Measurements from ENCODE around the gene SAMD8. TPM values are rescaled to one million over a fixed set of nuclear protein-coding genes. Genes with fewer than 3 reads are reported as not detected.
"Not testable (repeated sequence)": the region's sequence is repeated elsewhere in the genome, so short reads cannot be mapped to it uniquely, and the experiment has no call there.

Gene SAMD8
- total and polyA plus RNA-seq, 7 donors, result 2.1 to 37.5 (median 25.0) TPM

DNA sequence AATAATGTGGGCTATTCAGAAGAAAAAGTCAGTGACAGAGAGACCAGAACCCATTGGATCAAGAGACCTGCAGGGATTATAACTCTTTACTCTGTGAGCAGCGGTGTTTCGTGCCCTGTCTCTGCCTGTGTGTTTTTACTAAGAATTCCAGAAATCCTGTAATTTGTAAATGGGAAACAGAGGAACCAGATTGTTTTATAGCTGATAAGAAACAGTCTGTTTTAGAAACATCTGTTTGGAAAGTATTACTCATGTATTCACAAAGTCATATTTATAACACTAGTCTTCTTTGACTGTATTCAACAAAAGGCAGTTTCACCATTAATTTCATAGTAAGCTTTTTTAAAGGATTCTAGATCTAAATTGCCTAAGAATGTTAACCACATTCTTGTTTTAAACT, 69.1 kb downstream of the SAMD8 start:
- Histone ChIP-seq H3K27ac (peak overlapping the region in 3 of 4 donors; percentile 21 to 51 (median 51)), H3K36me3 (peaks cover 0 to 10% (median 0%) of the 10 kb centered on the region in 4 donors), H3K9me3 (no peaks in the 10 kb centered on the region), H3K4me3 (no peak overlapping the region), H3K27me3 (no peaks in the 10 kb centered on the region), H3K4me1 (peaks cover 0 to 18% (median 9%) of the 10 kb centered on the region in 4 donors)
- intact Hi-C loops (cut with DNase I), result no loop called here
- 83 to 92% methylated on average over 2 of the region's 2 CpGs for WGBS, 2 donors
- TF ChIP-seq POLR2AphosphoS5 (IDR thresholded peaks at IDR 0.05) (peak; percentile 18 to 58 (median 52)), POLR2A (IDR thresholded peaks at IDR 0.05) (no peak)
- DNase-seq, result no peak

DNA sequence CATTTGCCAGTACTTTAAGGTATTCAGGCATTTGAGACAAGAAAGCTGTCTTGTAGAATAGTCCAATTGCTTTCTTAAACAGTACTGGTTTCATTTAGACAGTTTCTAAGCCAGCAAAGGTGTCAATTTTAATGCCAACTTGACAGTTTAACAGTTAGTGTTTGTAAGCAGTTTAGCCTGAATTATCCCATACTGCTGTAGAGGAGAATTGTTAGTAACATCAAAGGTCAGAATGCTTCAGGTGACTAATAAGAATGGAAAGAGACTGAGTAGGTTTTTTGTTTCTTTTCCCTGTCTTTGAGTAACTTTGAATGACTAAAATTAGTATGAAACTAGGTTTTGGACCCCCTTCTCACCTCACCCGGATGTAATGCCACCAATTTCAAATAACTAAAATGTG, 69.6 kb downstream of the SAMD8 start:
- no peaks in the 10 kb centered on the region for H3K9me3 ChIP-seq
- peaks cover 0 to 7% (median 0%) of the 10 kb centered on the region in 4 donors for H3K36me3 ChIP-seq
- 27 to 69% methylated on average over 1 of the region's 1 CpG for WGBS, 2 donors
- peak overlapping the region in 2 of 4 donors; percentile 22 to 51 for H3K27ac ChIP-seq
- H3K27me3 ChIP-seq, result no peaks in the 10 kb centered on the region
- no peak for TF ChIP-seq POLR2A (IDR thresholded peaks at IDR 0.05)
- TF ChIP-seq, protein P1, sequence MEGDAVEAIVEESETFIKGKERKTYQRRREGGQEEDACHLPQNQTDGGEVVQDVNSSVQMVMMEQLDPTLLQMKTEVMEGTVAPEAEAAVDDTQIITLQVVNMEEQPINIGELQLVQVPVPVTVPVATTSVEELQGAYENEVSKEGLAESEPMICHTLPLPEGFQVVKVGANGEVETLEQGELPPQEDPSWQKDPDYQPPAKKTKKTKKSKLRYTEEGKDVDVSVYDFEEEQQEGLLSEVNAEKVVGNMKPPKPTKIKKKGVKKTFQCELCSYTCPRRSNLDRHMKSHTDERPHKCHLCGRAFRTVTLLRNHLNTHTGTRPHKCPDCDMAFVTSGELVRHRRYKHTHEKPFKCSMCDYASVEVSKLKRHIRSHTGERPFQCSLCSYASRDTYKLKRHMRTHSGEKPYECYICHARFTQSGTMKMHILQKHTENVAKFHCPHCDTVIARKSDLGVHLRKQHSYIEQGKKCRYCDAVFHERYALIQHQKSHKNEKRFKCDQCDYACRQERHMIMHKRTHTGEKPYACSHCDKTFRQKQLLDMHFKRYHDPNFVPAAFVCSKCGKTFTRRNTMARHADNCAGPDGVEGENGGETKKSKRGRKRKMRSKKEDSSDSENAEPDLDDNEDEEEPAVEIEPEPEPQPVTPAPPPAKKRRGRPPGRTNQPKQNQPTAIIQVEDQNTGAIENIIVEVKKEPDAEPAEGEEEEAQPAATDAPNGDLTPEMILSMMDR (IDR thresholded peaks at IDR 0.05), result no peak
- TF ChIP-seq EP300 (IDR thresholded peaks at IDR 0.05), result no peak
- no peak for TF ChIP-seq POLR2AphosphoS5 (IDR thresholded peaks at IDR 0.05)
- H3K4me1 ChIP-seq, result peaks cover 0 to 18% (median 9%) of the 10 kb centered on the region in 4 donors
- no peak overlapping the region for H3K4me3 ChIP-seq
- no peak for DNase-seq
- intact Hi-C loops (cut with DNase I), result no loop called here

DNA sequence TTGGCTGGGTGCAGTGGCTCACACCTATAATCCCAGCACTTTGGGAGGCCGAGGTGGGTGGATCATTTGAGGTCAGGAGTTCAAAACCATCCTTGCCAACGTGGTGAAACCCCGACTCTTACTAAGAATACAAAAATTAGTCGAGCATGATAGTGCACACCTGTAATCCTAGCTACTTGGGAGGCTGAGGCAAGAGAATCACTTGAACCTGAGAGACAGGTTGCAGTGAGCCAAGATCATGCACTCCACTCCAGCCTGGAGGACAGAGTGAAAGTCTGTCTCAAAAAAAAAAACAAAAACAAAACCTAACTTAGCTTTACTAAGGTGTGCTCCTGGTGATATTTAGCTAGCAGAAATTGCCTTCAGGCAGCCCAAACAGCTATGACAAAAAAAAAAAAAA, 74.9 kb downstream of the SAMD8 start:
- Histone ChIP-seq H3K27me3 (no peaks in the 10 kb centered on the region), H3K27ac (no peak overlapping the region), H3K36me3 (no peaks in the 10 kb centered on the region), H3K4me1 (peaks cover 0 to 3% (median 1%) of the 10 kb centered on the region in 4 donors), H3K9me3 (no peaks in the 10 kb centered on the region), H3K4me3 (no peak overlapping the region)
- TF ChIP-seq, protein P1 (IDR thresholded peaks at IDR 0.05), result no peak
- TF ChIP-seq POLR2A (IDR thresholded peaks at IDR 0.05) (no peak), EP300 (IDR thresholded peaks at IDR 0.05) (no peak), POLR2AphosphoS5 (IDR thresholded peaks at IDR 0.05) (no peak)
- no peak for DNase-seq
- 25 to 60% methylated on average over 4 of the region's 4 CpGs for WGBS, 2 donors
- intact Hi-C loops (cut with DNase I), result no loop called here

DNA sequence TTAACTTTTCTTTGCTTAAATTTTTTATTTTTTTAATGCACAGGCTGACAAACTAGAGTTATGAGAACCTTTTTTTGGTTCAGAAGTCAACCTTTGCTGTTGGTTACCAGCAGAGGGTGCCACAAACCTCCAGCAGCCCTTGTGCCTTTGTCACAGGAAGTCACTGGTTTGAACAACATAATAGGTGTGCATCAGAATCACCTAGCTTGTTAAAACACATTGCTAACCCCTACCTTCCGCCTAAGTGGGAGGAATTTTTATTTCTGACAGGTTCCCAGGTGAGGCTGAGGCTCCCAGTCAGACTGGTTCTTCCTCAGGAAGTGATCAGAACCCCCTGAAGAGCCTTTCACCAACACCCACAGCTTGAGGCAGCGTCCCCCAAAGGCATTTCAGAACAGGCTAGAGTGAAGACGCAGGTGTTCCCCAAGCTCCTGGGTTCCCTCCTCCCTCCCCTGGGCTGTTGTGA, 76.5 kb downstream of the SAMD8 start:
- Histone ChIP-seq H3K4me3 (no peak overlapping the region), H3K36me3 (no peaks in the 10 kb centered on the region), H3K9me3 (no peaks in the 10 kb centered on the region), H3K4me1 (peaks cover 0 to 19% (median 16%) of the 10 kb centered on the region in 4 donors), H3K27ac (peak overlapping the region in 1 of 4 donors; percentile 11), H3K27me3 (no peaks in the 10 kb centered on the region)
- TF ChIP-seq, protein P1 (IDR thresholded peaks at IDR 0.05), result peak; percentile 49 to 74 (median 56)
- no peak for TF ChIP-seq EP300 (IDR thresholded peaks at IDR 0.05)
- intact Hi-C loops (cut with DNase I), result loop anchor here (1.0 kb wide), 1 partner anchor 42 kb away; no protein-coding TSS in a partner anchor
- DNase-seq, result no peak
- WGBS, 2 donors, result 41 to 60% methylated on average over 3 of the region's 3 CpGs

DNA sequence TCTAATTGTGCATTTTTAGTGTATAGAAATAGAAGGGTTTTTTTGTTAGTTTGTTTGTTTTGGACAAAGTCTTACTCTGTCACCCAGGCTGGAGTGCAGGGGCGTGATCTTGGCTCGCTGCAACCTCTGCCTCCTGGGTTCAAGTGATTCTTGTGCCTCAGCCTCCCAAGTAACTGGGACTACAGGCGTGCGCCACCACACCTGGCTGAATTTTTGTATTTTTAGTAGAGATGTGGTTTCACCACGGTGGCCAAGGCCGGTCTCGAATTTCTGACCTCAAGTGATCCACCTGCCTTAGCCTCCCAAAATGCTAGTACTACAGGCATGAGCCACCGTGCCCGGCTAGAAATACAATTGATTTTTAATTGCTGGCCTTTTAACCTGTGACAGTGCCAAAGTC, 77.1 kb downstream of the SAMD8 start:
- not testable (repeated sequence) for H3K27me3 ChIP-seq, H3K36me3 ChIP-seq, H3K4me3 ChIP-seq, H3K27ac ChIP-seq, DNase-seq, H3K9me3 ChIP-seq
- intact Hi-C loops (cut with DNase I), result loop anchor here (1.0 kb wide), 1 partner anchor 42 kb away; no protein-coding TSS in a partner anchor
- H3K4me1 ChIP-seq, result peaks cover 0 to 22% (median 17%) of the 10 kb centered on the region in 4 donors
- WGBS, 2 donors, result 87 to 95% methylated on average over 9 of the region's 9 CpGs

All from sigmoid colon (tissue), 7 donors.